ACC112 (cell line): Measurements from ENCODE around the gene SPRYD3.

Source experiments
- H2AFZ ChIP-seq: fragments of 200-600 bp; sonication (generic); one replicate; pipeline ENCODE4 v1.6.0; 2017; ENCODE audit warnings: antibody characterized with exemption, low read length; ENCODE audit not compliant: unreplicated experiment
- H3K27ac ChIP-seq: fragments of 200-600 bp; sonication (generic); 2 replicates; pipeline ENCODE4 v1.5.1; 2014; ENCODE audit warnings: low read depth, mild to moderate bottlenecking, antibody characterized with exemption, low read length, moderate library complexity
- H3K27me3 ChIP-seq: fragments of 200-600 bp; sonication (generic); 2 replicates; pipeline ENCODE4 v1.6.1; 2014; ENCODE audit warnings: mild to moderate bottlenecking, antibody characterized with exemption, low read length, moderate library complexity, mixed read lengths; ENCODE audit not compliant: insufficient read depth
- H3K36me3 ChIP-seq: fragments of 200-600 bp; sonication (generic); 2 replicates; pipeline ENCODE4 v1.6.1; 2016; ENCODE audit warnings: mild to moderate bottlenecking, antibody characterized with exemption, low read length, moderate library complexity, mixed read lengths; ENCODE audit not compliant: insufficient read depth
- H3K4me1 ChIP-seq: fragments of 200-600 bp; sonication (generic); one replicate; pipeline ENCODE4 v1.6.1; 2016; ENCODE audit warnings: low read length, mixed read lengths; ENCODE audit not compliant: insufficient read depth, unreplicated experiment, control insufficient read depth
- H3K4me3 ChIP-seq: fragments of 200-600 bp; sonication (generic); 2 replicates; pipeline ENCODE4 v1.5.1; 2014; ENCODE audit warnings: mild to moderate bottlenecking, low read depth, low read length
- H3K79me2 ChIP-seq: fragments of 200-600 bp; sonication (generic); one replicate; pipeline ENCODE4 v1.6.0; 2016; ENCODE audit warnings: low read length; ENCODE audit not compliant: control insufficient read depth, unreplicated experiment, insufficient read depth

The SPRYD3 gene

GRCh38 chr12:53055471-53056266 lies 23.5 kb downstream of the SPRYD3 start:
- Histone ChIP-seq H3K27ac (no peak overlapping the region), H2AFZ (no peak overlapping the region), H3K79me2 (peaks cover 21% of the 10 kb centered on the region), H3K36me3 (peaks cover 28% of the 10 kb centered on the region), H3K4me1 (peaks cover 36% of the 10 kb centered on the region), H3K4me3 (no peak overlapping the region), H3K27me3 (no peaks in the 10 kb centered on the region)

GRCh38 chr12:53054112-53054878 lies 24.9 kb downstream of the SPRYD3 start:
- Histone ChIP-seq H2AFZ (no peak overlapping the region), H3K27me3 (no peaks in the 10 kb centered on the region), H3K79me2 (peaks cover 34% of the 10 kb centered on the region), H3K36me3 (peaks cover 28% of the 10 kb centered on the region), H3K27ac (0 out of 2 replicates have a peak overlapping the region, but pooled peaks have one; percentile 6), H3K4me1 (peaks cover 41% of the 10 kb centered on the region), H3K4me3 (peak overlapping the region; percentile 67)

- Histone ChIP-seq H3K4me3 (peak overlapping the region; percentile 67), H3K36me3 (peaks cover 28% of the 10 kb centered on the region), H3K79me2 (peaks cover 34% of the 10 kb centered on the region), H3K27ac (peak overlapping the region; percentile 6; the same call in 1 of the 2 replicates), H2AFZ (no peak overlapping the region), H3K4me1 (peaks cover 49% of the 10 kb centered on the region), H3K27me3 (no peaks in the 10 kb centered on the region)
These were observed 25.7 kb downstream of the SPRYD3 start for GRCh38 chr12:53053218-53054111.

- Histone ChIP-seq H3K27me3 (no peaks in the 10 kb centered on the region), H3K4me3 (peak overlapping the region; percentile 92), H2AFZ (no peak overlapping the region), H3K4me1 (peaks cover 57% of the 10 kb centered on the region), H3K36me3 (peaks cover 28% of the 10 kb centered on the region), H3K27ac (peak overlapping the region; percentile 85), H3K79me2 (peaks cover 34% of the 10 kb centered on the region)
These were observed 26.6 kb downstream of the SPRYD3 start for GRCh38 chr12:53052419-53053217.

GRCh38 chr12:53051881-53052412 lies 27.2 kb downstream of the SPRYD3 start:
- peak overlapping the region; percentile 92 for H3K4me3 ChIP-seq
- H3K36me3 ChIP-seq = peaks cover 28% of the 10 kb centered on the region
- peaks cover 34% of the 10 kb centered on the region for H3K79me2 ChIP-seq
- H3K4me1 ChIP-seq = peaks cover 57% of the 10 kb centered on the region
- peak overlapping the region; percentile 85 for H3K27ac ChIP-seq
- H2AFZ ChIP-seq = no peak overlapping the region
- no peaks in the 10 kb centered on the region for H3K27me3 ChIP-seq

- peak overlapping the region; percentile 92 for H3K4me3 ChIP-seq
- H3K4me1 ChIP-seq = peaks cover 57% of the 10 kb centered on the region
- no peaks in the 10 kb centered on the region for H3K27me3 ChIP-seq
- peaks cover 34% of the 10 kb centered on the region for H3K79me2 ChIP-seq
- no peak overlapping the region for H2AFZ ChIP-seq
- peaks cover 24% of the 10 kb centered on the region for H3K36me3 ChIP-seq
- H3K27ac ChIP-seq = peak overlapping the region; percentile 85
These were observed 27.9 kb downstream of the SPRYD3 start for GRCh38 chr12:53051058-53051880.

- peaks cover 34% of the 10 kb centered on the region for H3K79me2 ChIP-seq
- peak overlapping the region; percentile 92 for H3K4me3 ChIP-seq
- no peak overlapping the region for H2AFZ ChIP-seq
- peaks cover 21% of the 10 kb centered on the region; the same call in 1 of the 2 replicates for H3K36me3 ChIP-seq
- peak overlapping the region; percentile 85 for H3K27ac ChIP-seq
- no peaks in the 10 kb centered on the region for H3K27me3 ChIP-seq
- peaks cover 63% of the 10 kb centered on the region for H3K4me1 ChIP-seq
These were observed 28.6 kb downstream of the SPRYD3 start for GRCh38 chr12:53050426-53051057.

- peaks cover 34% of the 10 kb centered on the region for H3K79me2 ChIP-seq
- H3K27ac ChIP-seq = peak within 1 kb of the TSS; percentile 85
- peaks cover 14% of the 10 kb centered on the region; the same call in 1 of the 2 replicates for H3K36me3 ChIP-seq
- peak within 1 kb of the TSS; percentile 92 for H3K4me3 ChIP-seq
- no peak within 1 kb of the TSS for H2AFZ ChIP-seq
- H3K27me3 ChIP-seq = no peaks in the 10 kb centered on the region
- H3K4me1 ChIP-seq = peaks cover 71% of the 10 kb centered on the region
These were observed 29.4 kb downstream of the SPRYD3 start, which contains the start of gene TNS2 for GRCh38 chr12:53049571-53050318. TNS2 (plus strand) TSS chr12:53050065; CDS start chr12:53050186, 121 bp downstream.
